Activated B cell treated with CpG ODN at 0.5 μM for 24 hours (primary cell): ENCODE results near the gene CHST8. TPM values are rescaled to one million over a fixed set of nuclear protein-coding genes. Genes with fewer than 3 reads are reported as not detected.

Source experiments
- ATAC-seq: fragments of 200-7000 bp; cut with Tn5 transposase; one replicate; pipeline ENCODE4 v1.10.0; 2021; ENCODE audit warnings: low read depth, mild to moderate bottlenecking, moderate library complexity
- CTCF ChIA-PET: fragments of 350-600 bp; sonication (Branson Sonifier 250); formaldehyde crosslinking; loops from one replicate; lab custom pipeline; 2021; ENCODE audit warnings: antibody characterized with exemption; lab: Charles Lee
- POLR2A ChIA-PET: fragments of 350-600 bp; sonication (Branson Sonifier 250); formaldehyde crosslinking; loops from one replicate; lab custom pipeline; 2021; ENCODE audit warnings: antibody characterized with exemption; lab: Charles Lee
- DNase-seq: peaks from one replicate; pipeline ENCODE4 v3.0.0; 2022
- H3K27ac Mint-ChIP-seq: one replicate; pipeline ENCODE4 v1.8.0; 2020; ENCODE audit warnings: mixed read lengths
- H3K27me3 Mint-ChIP-seq: one replicate; pipeline ENCODE4 v1.8.0; 2021; ENCODE audit warnings: mixed read lengths
- H3K36me3 Mint-ChIP-seq: one replicate; pipeline ENCODE4 v1.8.0; 2021; ENCODE audit warnings: low read depth, mixed read lengths
- H3K4me1 Mint-ChIP-seq: one replicate; pipeline ENCODE4 v1.8.0; 2021; ENCODE audit warnings: mixed read lengths
- H3K4me3 Mint-ChIP-seq: one replicate; pipeline ENCODE4 v1.8.0; 2020; ENCODE audit warnings: mild to moderate bottlenecking, mixed read lengths
- H3K9me3 Mint-ChIP-seq: one replicate; pipeline ENCODE4 v1.8.0; 2020; ENCODE audit warnings: mixed read lengths
- intact Hi-C: fragments of 100-400 bp; cut with micrococcal nuclease; formaldehyde crosslinking; loops from one replicate; pipeline ENCODE4 v1.15.1; 2024
- total RNA-seq: library from RNA; stranded (reverse); gene quantifications from 2 replicates; pipeline ENCODE4 v1.2.3, GENCODE V29; 2022
- TF ChIP-seq, protein P1 (sequence below): fragments of 200-600 bp; IDR thresholded peaks from one replicate; pipeline ENCODE4 v1.8.0; 2022; ENCODE audit warnings: antibody characterized with exemption, mild to moderate bottlenecking

The CHST8 gene
- total RNA-seq, 1 donor from 2014 or later, result not detected

DNA sequence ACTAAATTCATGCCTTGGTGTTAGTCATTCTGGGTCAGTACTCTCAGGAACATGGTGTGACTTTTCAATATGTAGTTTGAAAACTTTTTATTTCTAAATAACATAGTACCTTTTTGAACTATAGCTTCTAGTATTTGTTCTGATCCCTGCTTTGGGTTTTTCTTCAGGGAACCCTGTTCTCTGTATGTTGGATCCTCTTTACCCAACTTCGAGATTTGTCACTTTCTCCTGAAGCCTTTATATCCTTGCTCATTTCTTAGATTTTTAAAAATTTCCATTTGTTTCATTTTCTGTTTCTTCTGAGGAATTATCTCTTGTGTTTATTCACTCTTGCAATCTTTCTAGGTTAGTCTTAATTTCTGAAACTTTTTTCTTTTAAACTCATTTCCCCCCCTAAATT, 12.4 kb upstream of the CHST8 start:
- H3K36me3 Mint-ChIP-seq, result no peaks in the 10 kb centered on the region

DNA sequence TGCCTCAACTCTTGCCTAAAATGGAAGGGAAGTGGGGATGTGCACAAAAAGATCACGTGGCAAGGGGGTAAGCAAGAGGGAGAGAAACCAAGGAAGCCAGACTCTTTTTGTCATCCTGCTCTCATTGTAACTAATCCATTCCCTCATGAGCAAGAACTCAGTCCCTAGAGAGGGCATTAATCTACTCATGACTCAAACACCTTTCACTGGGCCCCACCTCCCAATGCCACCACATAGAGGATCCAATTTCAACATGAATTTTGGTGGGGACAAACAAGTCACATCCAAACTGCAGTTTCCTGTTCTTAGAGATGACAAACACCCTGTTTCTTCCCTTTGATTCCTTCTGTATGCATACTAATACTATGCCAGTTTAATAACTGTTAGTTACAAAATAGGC, 11.2 kb upstream of the CHST8 start:
- ChIA-PET CTCF (no interaction called here), POLR2A (no interaction called here)
- Mint-ChIP-seq H3K4me1 (no peaks in the 10 kb centered on the region), H3K4me3 (no peak overlapping the region), H3K9me3 (peaks cover 11% of the 10 kb centered on the region), H3K36me3 (no peaks in the 10 kb centered on the region), H3K27me3 (peaks cover 10% of the 10 kb centered on the region), H3K27ac (no peak overlapping the region)
- no peak for DNase-seq
- ATAC-seq, result no peak
- TF ChIP-seq, protein P1, sequence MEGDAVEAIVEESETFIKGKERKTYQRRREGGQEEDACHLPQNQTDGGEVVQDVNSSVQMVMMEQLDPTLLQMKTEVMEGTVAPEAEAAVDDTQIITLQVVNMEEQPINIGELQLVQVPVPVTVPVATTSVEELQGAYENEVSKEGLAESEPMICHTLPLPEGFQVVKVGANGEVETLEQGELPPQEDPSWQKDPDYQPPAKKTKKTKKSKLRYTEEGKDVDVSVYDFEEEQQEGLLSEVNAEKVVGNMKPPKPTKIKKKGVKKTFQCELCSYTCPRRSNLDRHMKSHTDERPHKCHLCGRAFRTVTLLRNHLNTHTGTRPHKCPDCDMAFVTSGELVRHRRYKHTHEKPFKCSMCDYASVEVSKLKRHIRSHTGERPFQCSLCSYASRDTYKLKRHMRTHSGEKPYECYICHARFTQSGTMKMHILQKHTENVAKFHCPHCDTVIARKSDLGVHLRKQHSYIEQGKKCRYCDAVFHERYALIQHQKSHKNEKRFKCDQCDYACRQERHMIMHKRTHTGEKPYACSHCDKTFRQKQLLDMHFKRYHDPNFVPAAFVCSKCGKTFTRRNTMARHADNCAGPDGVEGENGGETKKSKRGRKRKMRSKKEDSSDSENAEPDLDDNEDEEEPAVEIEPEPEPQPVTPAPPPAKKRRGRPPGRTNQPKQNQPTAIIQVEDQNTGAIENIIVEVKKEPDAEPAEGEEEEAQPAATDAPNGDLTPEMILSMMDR, result no peak
- intact Hi-C loops, result no loop called here

More for the DNA sequence above, 12.4 kb upstream of the CHST8 start:
- CTCF ChIA-PET, result no interaction called here
- Mint-ChIP-seq H3K4me1 (no peaks in the 10 kb centered on the region), H3K27me3 (peaks cover 3% of the 10 kb centered on the region), H3K9me3 (peaks cover 11% of the 10 kb centered on the region), H3K27ac (no peak overlapping the region), H3K4me3 (no peak overlapping the region)
- TF ChIP-seq, protein P1, result no peak
- intact Hi-C loops, result no loop called here
- no peak for DNase-seq
- POLR2A ChIA-PET, result no interaction called here
- ATAC-seq, result no peak

DNA sequence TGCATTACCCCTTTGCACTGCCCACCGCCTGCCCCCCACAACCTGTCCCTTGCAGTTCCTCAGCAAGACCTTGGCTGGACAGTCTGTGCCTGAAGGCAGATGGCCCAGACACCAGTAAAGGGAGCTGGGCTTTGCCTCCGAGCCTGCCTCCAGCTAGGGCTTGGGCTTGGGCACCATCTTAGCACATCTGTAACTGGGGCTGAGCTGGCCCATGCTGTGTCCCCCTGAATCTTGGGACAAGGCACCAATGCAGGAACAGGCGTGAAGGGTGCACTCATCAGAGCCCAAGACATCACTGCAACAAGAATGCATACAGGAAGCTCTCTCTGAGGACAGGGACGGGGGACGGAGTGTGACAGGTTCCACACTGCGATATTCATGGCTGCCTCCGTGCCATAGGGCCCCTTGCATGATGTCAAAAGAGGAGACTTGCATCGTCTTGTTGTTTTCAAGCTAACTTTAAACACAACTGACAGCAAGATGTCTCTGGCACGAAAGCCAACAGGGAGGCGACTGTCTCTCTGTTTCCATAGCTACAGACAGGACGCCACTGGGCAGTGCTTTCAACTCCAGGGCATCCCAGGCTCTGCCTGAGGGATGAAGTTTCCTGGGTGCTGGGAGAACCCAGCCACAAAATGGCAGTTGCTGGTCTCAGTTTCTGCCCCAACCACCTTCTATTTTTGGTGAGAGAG, 8.7 kb upstream of the CHST8 start:
- TF ChIP-seq, protein P1, result no peak
- ATAC-seq (no peak), DNase-seq (no peak)
- no peak overlapping the region for H3K4me3 Mint-ChIP-seq
- ChIA-PET POLR2A (no interaction called here), CTCF (no interaction called here)
- H3K4me1 Mint-ChIP-seq, result no peaks in the 10 kb centered on the region
- intact Hi-C loops, result no loop called here
- peaks cover 11% of the 10 kb centered on the region for H3K9me3 Mint-ChIP-seq
- no peaks in the 10 kb centered on the region for H3K36me3 Mint-ChIP-seq
- H3K27me3 Mint-ChIP-seq, result peaks cover 11% of the 10 kb centered on the region
- no peak overlapping the region for H3K27ac Mint-ChIP-seq

DNA sequence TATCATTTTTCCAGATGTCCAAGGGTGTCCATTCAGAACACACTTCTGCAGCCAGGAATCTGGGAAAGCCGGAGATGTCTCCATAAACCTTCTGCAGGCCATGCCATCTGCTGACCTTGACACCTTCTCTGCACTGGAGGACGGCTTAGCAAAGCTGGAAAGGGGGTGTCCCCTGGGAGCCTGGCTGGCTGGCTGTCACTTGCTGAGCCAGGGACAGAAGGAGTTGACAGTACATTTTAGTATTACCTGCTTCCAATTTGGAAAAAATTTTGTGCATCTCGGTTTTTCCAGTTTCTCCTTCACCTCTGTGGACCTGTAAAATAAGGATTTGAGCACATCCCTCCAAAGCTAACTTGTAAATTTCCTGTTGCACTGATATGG, 8.1 kb upstream of the CHST8 start:
- H3K27ac Mint-ChIP-seq, result no peak overlapping the region
- ATAC-seq, result no peak
- intact Hi-C loops, result no loop called here
- no peaks in the 10 kb centered on the region for H3K36me3 Mint-ChIP-seq
- TF ChIP-seq, protein P1, result no peak
- H3K4me1 Mint-ChIP-seq, result no peaks in the 10 kb centered on the region
- peaks cover 11% of the 10 kb centered on the region for H3K27me3 Mint-ChIP-seq
- peaks cover 11% of the 10 kb centered on the region for H3K9me3 Mint-ChIP-seq
- CTCF ChIA-PET, result no interaction called here
- no peak overlapping the region for H3K4me3 Mint-ChIP-seq
- POLR2A ChIA-PET, result no interaction called here
- no peak for DNase-seq

DNA sequence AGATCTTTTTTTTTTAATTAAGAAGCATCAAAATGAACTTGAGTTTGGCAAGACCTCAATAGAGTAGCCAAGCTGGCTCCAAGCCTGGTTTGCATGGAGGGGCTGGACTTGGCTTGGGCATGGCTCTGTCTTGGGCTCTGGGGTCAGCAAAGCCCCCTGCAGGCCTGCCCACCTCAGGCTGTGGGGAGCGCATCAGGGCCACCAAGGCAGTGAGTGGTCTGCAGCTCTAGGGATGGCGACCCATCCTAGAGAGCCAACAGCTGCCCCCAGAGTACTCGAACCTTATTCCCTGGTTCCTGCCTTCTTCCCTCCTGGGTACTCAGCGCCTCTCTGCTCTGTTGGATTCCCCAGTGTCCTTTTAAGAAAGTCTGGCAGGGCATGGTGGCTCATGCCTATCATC, 5.4 kb upstream of the CHST8 start:
- no peak for DNase-seq
- peaks cover 23% of the 10 kb centered on the region for H3K27me3 Mint-ChIP-seq
- intact Hi-C loops, result no loop called here
- ChIA-PET CTCF (no interaction called here), POLR2A (no interaction called here)
- TF ChIP-seq, protein P1, result no peak
- no peak overlapping the region for H3K4me3 Mint-ChIP-seq
- no peaks in the 10 kb centered on the region for H3K4me1 Mint-ChIP-seq
- no peak for ATAC-seq
- H3K27ac Mint-ChIP-seq, result no peak overlapping the region
- no peaks in the 10 kb centered on the region for H3K36me3 Mint-ChIP-seq
- H3K9me3 Mint-ChIP-seq, result no peaks in the 10 kb centered on the region
